WTC11 (cell line): ENCODE data around the gene BHLHE40. TPM values are rescaled to one million over a fixed set of nuclear protein-coding genes. Genes with fewer than 3 reads are reported as not detected.

Experiments
- ATF2 ChIP-seq: sonication (generic); formaldehyde crosslinking; IDR thresholded peaks from 2 replicates; pipeline ENCODE4 v1.8.1; 2022; ENCODE audit warnings: low read depth, missing genetic modification reagents, borderline replicate concordance
- ATF3 ChIP-seq: sonication (generic); formaldehyde crosslinking; conservative IDR thresholded peaks from 2 replicates; pipeline ENCODE4 v1.8.1; 2022; ENCODE audit warnings: mild to moderate bottlenecking, missing genetic modification reagents
- CBFB ChIP-seq: sonication (generic); formaldehyde crosslinking; IDR thresholded peaks from 2 replicates; pipeline ENCODE4 v1.8.1; 2022; ENCODE audit warnings: mild to moderate bottlenecking, low read depth, missing genetic modification reagents
- CREB1 ChIP-seq: sonication (generic); formaldehyde crosslinking; IDR thresholded peaks from 2 replicates; pipeline ENCODE4 v1.8.0; 2023; ENCODE audit warnings: mild to moderate bottlenecking, missing genetic modification reagents
- CREM ChIP-seq: sonication (generic); formaldehyde crosslinking; IDR thresholded peaks from 2 replicates; pipeline ENCODE4 v1.8.1; 2022; ENCODE audit warnings: mild to moderate bottlenecking, missing genetic modification reagents, moderate library complexity
- CTCF ChIP-seq: fragments of 200-600 bp; IDR thresholded peaks from 2 replicates; pipeline ENCODE4 v1.8.0; 2022; ENCODE audit warnings: antibody characterized with exemption
- ESRRA ChIP-seq: sonication (generic); formaldehyde crosslinking; IDR thresholded peaks from 2 replicates; pipeline ENCODE4 v1.8.1; 2022; ENCODE audit warnings: mild to moderate bottlenecking, missing genetic modification reagents, borderline replicate concordance
- JAZF1 ChIP-seq: fragments of 250-450 bp; sonication (Bioruptor Pico); IDR thresholded peaks from 2 replicates; pipeline ENCODE4 v1.9.0; 2021; ENCODE audit warnings: moderate library complexity, mild to moderate bottlenecking, inconsistent platforms
- JUN ChIP-seq: sonication (generic); formaldehyde crosslinking; IDR thresholded peaks from 2 replicates; pipeline ENCODE4 v1.8.0; 2023; ENCODE audit warnings: mild to moderate bottlenecking, missing genetic modification reagents
- MLX ChIP-seq: sonication (generic); formaldehyde crosslinking; IDR thresholded peaks from 2 replicates; pipeline ENCODE4 v1.8.1; 2023; ENCODE audit warnings: mild to moderate bottlenecking, missing genetic modification reagents, moderate library complexity
- NFE2L1 ChIP-seq: sonication (generic); formaldehyde crosslinking; IDR thresholded peaks from 2 replicates; pipeline ENCODE4 v1.8.1; 2023; ENCODE audit warnings: missing genetic modification reagents
- NFYB ChIP-seq: sonication (generic); formaldehyde crosslinking; conservative IDR thresholded peaks from 2 replicates; pipeline ENCODE4 v1.8.0; 2022; ENCODE audit warnings: low read depth, missing genetic modification reagents
- NR1H2 ChIP-seq: sonication (generic); formaldehyde crosslinking; IDR thresholded peaks from 2 replicates; pipeline ENCODE4 v1.9.0; 2021; ENCODE audit warnings: mild to moderate bottlenecking, moderate library complexity, missing genetic modification reagents
- OVOL2 ChIP-seq: fragments of 250-450 bp; sonication (Bioruptor Pico); IDR thresholded peaks from 2 replicates; pipeline ENCODE4 v1.9.0; 2021; ENCODE audit warnings: mild to moderate bottlenecking, borderline replicate concordance
- PRRX2 ChIP-seq: fragments of 250-450 bp; sonication (Bioruptor Pico); IDR thresholded peaks from 2 replicates; pipeline ENCODE4 v1.8.0; 2021; ENCODE audit warnings: mild to moderate bottlenecking
- TEAD1 ChIP-seq: sonication (generic); formaldehyde crosslinking; IDR thresholded peaks from 2 replicates; pipeline ENCODE4 v1.8.0; 2022; ENCODE audit warnings: mild to moderate bottlenecking, missing genetic modification reagents
- ZNF138 ChIP-seq: sonication (generic); formaldehyde crosslinking; conservative IDR thresholded peaks from 2 replicates; pipeline ENCODE4 v1.8.1; 2022; ENCODE audit warnings: mild to moderate bottlenecking, moderate library complexity, missing genetic modification reagents
- total RNA-seq: library from RNA; stranded (reverse); gene quantifications from 3 replicates; pipeline ENCODE4 v1.2.3, GENCODE V29; 2021
- TF ChIP-seq, protein P1 (sequence below): sonication (generic); formaldehyde crosslinking; IDR thresholded peaks from 2 replicates; pipeline ENCODE4 v1.8.1; 2023; ENCODE audit warnings: mild to moderate bottlenecking, missing genetic modification reagents
- TF ChIP-seq, protein P2 (sequence below): sonication (generic); formaldehyde crosslinking; conservative IDR thresholded peaks from 2 replicates; pipeline ENCODE4 v1.8.1; 2023; ENCODE audit warnings: mild to moderate bottlenecking, low read depth, missing genetic modification reagents, moderate library complexity
- TF ChIP-seq, protein P3 (sequence below): fragments of 250-450 bp; sonication (Bioruptor Pico); IDR thresholded peaks from 2 replicates; pipeline ENCODE4 v1.8.0; 2021; ENCODE audit warnings: mild to moderate bottlenecking
- TF ChIP-seq, protein P4 (sequence below): sonication (generic); formaldehyde crosslinking; IDR thresholded peaks from 2 replicates; pipeline ENCODE4 v1.8.1; 2023; ENCODE audit warnings: mild to moderate bottlenecking, missing genetic modification reagents
- TF ChIP-seq, protein P5 (sequence below): sonication (generic); formaldehyde crosslinking; IDR thresholded peaks from 2 replicates; pipeline ENCODE4 v1.8.0; 2022; ENCODE audit warnings: mild to moderate bottlenecking, missing genetic modification reagents
- TF ChIP-seq, protein P6 (sequence below): sonication (generic); formaldehyde crosslinking; IDR thresholded peaks from 2 replicates; pipeline ENCODE4 v1.8.1; 2022; ENCODE audit warnings: mild to moderate bottlenecking, missing genetic modification reagents, moderate library complexity, borderline replicate concordance
- TF ChIP-seq, protein P7 (sequence below): sonication (generic); formaldehyde crosslinking; IDR thresholded peaks from 2 replicates; pipeline ENCODE4 v1.8.1; 2023; ENCODE audit warnings: mild to moderate bottlenecking, missing genetic modification reagents, moderate library complexity

BHLHE40 gene
- total RNA-seq, 1 experiment from 2014 or later = 5.7 TPM

DNA sequence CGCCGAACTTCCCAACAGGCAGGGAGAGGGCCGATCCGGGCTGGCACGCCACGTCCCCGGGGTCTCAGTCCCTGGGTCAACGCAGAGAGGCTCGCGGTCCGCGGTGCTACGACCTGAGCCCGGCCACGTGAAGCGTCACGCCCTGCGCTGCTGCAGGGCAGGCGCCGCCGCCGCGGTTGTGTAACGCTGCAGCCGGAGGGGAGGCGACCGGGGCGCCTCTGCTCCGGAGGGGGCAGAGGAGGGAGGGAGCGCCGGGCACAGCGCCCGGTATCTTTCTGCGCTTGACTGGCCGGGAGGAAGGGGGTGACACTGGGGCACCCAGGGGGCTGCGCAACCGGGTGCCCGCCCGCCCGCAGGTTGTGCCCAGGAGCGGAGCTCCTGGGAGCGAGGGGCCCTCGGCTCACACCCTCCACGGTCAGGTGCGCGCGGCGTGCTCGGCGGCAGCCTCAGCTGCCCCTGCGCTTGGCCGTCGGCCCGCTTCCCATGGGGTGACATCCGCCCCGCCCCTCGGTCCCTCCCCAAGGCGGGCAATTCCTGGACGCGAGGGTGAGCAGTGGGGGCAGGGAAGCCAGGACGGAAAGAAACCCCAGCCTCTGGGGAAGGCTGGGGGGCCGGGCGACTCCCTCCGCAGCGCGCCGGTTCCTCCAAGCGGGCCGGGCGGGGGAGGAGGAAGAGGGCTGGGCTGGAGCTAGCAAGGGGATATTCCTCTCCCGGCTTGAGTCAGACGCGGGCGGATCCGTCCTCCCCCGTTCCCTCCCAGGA is 852 bp upstream of the BHLHE40 start (continued):
- TF ChIP-seq MLX (CRISPR knock-in tag) (no peak), CTCF (no peak), CREM (CRISPR knock-in tag) (peak; percentile 67; the same call in 1 of the 2 replicates), OVOL2 (no peak), CBFB (CRISPR knock-in tag) (no peak), JUN (CRISPR knock-in tag) (no peak; the same call in 1 of the 2 replicates), JAZF1 (CRISPR knock-in tag) (no peak), PRRX2 (CRISPR knock-in tag) (no peak), NR1H2 (CRISPR knock-in tag) (no peak), NFE2L1 (CRISPR knock-in tag) (no peak), NFYB (no peak), TEAD1 (CRISPR knock-in tag) (peak; percentile 60; the same call in 1 of the 2 replicates), ESRRA (no peak), ATF2 (CRISPR knock-in tag) (no peak), CREB1 (CRISPR knock-in tag) (0 out of 2 replicates have a peak, but pooled peaks have one; percentile 20), ZNF138 (CRISPR knock-in tag) (no peak), ATF3 (CRISPR knock-in tag) (no peak)
- TF ChIP-seq, protein P1, sequence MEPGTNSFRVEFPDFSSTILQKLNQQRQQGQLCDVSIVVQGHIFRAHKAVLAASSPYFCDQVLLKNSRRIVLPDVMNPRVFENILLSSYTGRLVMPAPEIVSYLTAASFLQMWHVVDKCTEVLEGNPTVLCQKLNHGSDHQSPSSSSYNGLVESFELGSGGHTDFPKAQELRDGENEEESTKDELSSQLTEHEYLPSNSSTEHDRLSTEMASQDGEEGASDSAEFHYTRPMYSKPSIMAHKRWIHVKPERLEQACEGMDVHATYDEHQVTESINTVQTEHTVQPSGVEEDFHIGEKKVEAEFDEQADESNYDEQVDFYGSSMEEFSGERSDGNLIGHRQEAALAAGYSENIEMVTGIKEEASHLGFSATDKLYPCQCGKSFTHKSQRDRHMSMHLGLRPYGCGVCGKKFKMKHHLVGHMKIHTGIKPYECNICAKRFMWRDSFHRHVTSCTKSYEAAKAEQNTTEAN (CRISPR knock-in tag) = peak; percentile 26; the same call in 1 of the 2 replicates
- TF ChIP-seq, protein P2, sequence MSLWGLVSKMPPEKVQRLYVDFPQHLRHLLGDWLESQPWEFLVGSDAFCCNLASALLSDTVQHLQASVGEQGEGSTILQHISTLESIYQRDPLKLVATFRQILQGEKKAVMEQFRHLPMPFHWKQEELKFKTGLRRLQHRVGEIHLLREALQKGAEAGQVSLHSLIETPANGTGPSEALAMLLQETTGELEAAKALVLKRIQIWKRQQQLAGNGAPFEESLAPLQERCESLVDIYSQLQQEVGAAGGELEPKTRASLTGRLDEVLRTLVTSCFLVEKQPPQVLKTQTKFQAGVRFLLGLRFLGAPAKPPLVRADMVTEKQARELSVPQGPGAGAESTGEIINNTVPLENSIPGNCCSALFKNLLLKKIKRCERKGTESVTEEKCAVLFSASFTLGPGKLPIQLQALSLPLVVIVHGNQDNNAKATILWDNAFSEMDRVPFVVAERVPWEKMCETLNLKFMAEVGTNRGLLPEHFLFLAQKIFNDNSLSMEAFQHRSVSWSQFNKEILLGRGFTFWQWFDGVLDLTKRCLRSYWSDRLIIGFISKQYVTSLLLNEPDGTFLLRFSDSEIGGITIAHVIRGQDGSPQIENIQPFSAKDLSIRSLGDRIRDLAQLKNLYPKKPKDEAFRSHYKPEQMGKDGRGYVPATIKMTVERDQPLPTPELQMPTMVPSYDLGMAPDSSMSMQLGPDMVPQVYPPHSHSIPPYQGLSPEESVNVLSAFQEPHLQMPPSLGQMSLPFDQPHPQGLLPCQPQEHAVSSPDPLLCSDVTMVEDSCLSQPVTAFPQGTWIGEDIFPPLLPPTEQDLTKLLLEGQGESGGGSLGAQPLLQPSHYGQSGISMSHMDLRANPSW (CRISPR knock-in tag) = no peak
- TF ChIP-seq, protein P3, sequence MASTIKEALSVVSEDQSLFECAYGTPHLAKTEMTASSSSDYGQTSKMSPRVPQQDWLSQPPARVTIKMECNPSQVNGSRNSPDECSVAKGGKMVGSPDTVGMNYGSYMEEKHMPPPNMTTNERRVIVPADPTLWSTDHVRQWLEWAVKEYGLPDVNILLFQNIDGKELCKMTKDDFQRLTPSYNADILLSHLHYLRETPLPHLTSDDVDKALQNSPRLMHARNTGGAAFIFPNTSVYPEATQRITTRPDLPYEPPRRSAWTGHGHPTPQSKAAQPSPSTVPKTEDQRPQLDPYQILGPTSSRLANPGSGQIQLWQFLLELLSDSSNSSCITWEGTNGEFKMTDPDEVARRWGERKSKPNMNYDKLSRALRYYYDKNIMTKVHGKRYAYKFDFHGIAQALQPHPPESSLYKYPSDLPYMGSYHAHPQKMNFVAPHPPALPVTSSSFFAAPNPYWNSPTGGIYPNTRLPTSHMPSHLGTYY (CRISPR knock-in tag) = no peak
- TF ChIP-seq, protein P4, sequence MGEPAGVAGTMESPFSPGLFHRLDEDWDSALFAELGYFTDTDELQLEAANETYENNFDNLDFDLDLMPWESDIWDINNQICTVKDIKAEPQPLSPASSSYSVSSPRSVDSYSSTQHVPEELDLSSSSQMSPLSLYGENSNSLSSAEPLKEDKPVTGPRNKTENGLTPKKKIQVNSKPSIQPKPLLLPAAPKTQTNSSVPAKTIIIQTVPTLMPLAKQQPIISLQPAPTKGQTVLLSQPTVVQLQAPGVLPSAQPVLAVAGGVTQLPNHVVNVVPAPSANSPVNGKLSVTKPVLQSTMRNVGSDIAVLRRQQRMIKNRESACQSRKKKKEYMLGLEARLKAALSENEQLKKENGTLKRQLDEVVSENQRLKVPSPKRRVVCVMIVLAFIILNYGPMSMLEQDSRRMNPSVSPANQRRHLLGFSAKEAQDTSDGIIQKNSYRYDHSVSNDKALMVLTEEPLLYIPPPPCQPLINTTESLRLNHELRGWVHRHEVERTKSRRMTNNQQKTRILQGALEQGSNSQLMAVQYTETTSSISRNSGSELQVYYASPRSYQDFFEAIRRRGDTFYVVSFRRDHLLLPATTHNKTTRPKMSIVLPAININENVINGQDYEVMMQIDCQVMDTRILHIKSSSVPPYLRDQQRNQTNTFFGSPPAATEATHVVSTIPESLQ (CRISPR knock-in tag) = no peak
- TF ChIP-seq, protein P5, sequence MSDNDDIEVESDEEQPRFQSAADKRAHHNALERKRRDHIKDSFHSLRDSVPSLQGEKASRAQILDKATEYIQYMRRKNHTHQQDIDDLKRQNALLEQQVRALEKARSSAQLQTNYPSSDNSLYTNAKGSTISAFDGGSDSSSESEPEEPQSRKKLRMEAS = peak; percentile 82
- TF ChIP-seq, protein P6, sequence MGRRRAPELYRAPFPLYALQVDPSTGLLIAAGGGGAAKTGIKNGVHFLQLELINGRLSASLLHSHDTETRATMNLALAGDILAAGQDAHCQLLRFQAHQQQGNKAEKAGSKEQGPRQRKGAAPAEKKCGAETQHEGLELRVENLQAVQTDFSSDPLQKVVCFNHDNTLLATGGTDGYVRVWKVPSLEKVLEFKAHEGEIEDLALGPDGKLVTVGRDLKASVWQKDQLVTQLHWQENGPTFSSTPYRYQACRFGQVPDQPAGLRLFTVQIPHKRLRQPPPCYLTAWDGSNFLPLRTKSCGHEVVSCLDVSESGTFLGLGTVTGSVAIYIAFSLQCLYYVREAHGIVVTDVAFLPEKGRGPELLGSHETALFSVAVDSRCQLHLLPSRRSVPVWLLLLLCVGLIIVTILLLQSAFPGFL (CRISPR knock-in tag) = no peak
- TF ChIP-seq, protein P7, sequence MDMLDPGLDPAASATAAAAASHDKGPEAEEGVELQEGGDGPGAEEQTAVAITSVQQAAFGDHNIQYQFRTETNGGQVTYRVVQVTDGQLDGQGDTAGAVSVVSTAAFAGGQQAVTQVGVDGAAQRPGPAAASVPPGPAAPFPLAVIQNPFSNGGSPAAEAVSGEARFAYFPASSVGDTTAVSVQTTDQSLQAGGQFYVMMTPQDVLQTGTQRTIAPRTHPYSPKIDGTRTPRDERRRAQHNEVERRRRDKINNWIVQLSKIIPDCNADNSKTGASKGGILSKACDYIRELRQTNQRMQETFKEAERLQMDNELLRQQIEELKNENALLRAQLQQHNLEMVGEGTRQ (CRISPR knock-in tag) = no peak
